K562 (cell line): ENCODE results near the gene FILIP1L. TPM values are rescaled to one million over a fixed set of nuclear protein-coding genes. Genes with fewer than 3 reads are reported as not detected.

Experiments used
- IFI16 ChIP-seq: fragments of 250-450 bp; sonication (Bioruptor Pico); IDR thresholded peaks from 2 replicates; pipeline ENCODE4 v2.1.2; 2022; ENCODE audit warnings: mild to moderate bottlenecking, inconsistent platforms
- POLR2AphosphoS5 ChIP-seq: IDR thresholded peaks from 2 replicates; pipeline ENCODE4 v1.6.1; 2011; ENCODE audit warnings: mild to moderate bottlenecking, low read depth, low read length, moderate library complexity; ENCODE audit not compliant: control insufficient read depth, insufficient read depth
- polyA plus RNA-seq, 8 experiments: library from polyadenylated mRNA; depleted of rRNA in 4 of 8; stranded (reverse) in 5 of 8; unstranded in 3 of 8; fragments of >200 nt; fragmentation: Nextera tagmentation in 2 of 8; fragmentation: Illumina TruSeq in 1 of 8; extraction: Ambion mirVana in 2 of 8; extraction: Trizol in 1 of 8; gene quantifications; 2 replicates each; pipeline versions ENCODE4 v1.2.1 to v1.2.3, GENCODE V29; 2011 to 2014; ENCODE audit warnings: inconsistent platforms in 1 of 8, missing spikeins in 1 of 8
- total RNA-seq, 7 experiments: library from RNA; depleted of rRNA in 6 of 7; stranded (reverse); fragments of >200 nt in 6 of 7; fragmentation: Illumina TruSeq in 2 of 7; extraction: Trizol in 2 of 7; gene quantifications; 2 replicates each; pipeline versions ENCODE4 v1.2.1 to v1.2.3, GENCODE V29; 2011 to 2021; ENCODE audit warnings: low replicate concordance in 1 of 7
- TF ChIP-seq, protein P1 (sequence below): sonication (generic); formaldehyde crosslinking; IDR thresholded peaks from 2 replicates; pipeline ENCODE4 v1.8.0; 2023; ENCODE audit warnings: mild to moderate bottlenecking, missing genetic modification reagents
- TF ChIP-seq, protein P2 (sequence below): sonication (generic); formaldehyde crosslinking; IDR thresholded peaks from 2 replicates; pipeline ENCODE4 v1.8.0; 2023; ENCODE audit warnings: missing genetic modification reagents, mild to moderate bottlenecking, borderline replicate concordance
- TF ChIP-seq, protein P3 (sequence below): IDR thresholded peaks from 2 replicates; pipeline ENCODE4 v1.6.1; 2011; ENCODE audit not compliant: insufficient read length; ENCODE audit errors: extremely low read depth

Gene FILIP1L
- total and polyA plus RNA-seq, 9 of the 15 experiments (the other 6 are each of a cell fraction or from before 2014, with no cell fraction given), result 0.50 to 2.1 (median 1.1) TPM

DNA sequence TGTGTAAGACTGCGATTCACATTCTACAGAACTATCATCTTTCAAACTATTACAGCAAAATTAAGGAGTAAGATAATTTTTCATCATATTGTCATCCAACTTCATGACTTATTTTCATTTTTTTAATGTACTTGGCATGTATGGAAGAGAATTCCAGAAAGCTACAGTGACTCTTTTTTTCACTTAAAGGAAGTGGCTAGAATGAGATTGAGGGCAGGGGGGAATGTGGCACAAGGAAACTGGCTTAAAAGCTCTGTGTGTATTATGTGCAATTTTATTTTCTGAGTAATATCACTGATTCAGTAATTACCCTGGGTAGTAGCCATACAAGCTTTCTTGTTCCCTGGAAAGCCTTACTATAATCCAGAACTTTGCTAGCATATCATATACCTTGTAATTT lies 94.6 kb downstream of the FILIP1L start (continued):
- TF ChIP-seq, protein P1, sequence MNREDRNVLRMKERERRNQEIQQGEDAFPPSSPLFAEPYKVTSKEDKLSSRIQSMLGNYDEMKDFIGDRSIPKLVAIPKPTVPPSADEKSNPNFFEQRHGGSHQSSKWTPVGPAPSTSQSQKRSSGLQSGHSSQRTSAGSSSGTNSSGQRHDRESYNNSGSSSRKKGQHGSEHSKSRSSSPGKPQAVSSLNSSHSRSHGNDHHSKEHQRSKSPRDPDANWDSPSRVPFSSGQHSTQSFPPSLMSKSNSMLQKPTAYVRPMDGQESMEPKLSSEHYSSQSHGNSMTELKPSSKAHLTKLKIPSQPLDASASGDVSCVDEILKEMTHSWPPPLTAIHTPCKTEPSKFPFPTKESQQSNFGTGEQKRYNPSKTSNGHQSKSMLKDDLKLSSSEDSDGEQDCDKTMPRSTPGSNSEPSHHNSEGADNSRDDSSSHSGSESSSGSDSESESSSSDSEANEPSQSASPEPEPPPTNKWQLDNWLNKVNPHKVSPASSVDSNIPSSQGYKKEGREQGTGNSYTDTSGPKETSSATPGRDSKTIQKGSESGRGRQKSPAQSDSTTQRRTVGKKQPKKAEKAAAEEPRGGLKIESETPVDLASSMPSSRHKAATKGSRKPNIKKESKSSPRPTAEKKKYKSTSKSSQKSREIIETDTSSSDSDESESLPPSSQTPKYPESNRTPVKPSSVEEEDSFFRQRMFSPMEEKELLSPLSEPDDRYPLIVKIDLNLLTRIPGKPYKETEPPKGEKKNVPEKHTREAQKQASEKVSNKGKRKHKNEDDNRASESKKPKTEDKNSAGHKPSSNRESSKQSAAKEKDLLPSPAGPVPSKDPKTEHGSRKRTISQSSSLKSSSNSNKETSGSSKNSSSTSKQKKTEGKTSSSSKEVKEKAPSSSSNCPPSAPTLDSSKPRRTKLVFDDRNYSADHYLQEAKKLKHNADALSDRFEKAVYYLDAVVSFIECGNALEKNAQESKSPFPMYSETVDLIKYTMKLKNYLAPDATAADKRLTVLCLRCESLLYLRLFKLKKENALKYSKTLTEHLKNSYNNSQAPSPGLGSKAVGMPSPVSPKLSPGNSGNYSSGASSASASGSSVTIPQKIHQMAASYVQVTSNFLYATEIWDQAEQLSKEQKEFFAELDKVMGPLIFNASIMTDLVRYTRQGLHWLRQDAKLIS, result no peak
- TF ChIP-seq, protein P2, sequence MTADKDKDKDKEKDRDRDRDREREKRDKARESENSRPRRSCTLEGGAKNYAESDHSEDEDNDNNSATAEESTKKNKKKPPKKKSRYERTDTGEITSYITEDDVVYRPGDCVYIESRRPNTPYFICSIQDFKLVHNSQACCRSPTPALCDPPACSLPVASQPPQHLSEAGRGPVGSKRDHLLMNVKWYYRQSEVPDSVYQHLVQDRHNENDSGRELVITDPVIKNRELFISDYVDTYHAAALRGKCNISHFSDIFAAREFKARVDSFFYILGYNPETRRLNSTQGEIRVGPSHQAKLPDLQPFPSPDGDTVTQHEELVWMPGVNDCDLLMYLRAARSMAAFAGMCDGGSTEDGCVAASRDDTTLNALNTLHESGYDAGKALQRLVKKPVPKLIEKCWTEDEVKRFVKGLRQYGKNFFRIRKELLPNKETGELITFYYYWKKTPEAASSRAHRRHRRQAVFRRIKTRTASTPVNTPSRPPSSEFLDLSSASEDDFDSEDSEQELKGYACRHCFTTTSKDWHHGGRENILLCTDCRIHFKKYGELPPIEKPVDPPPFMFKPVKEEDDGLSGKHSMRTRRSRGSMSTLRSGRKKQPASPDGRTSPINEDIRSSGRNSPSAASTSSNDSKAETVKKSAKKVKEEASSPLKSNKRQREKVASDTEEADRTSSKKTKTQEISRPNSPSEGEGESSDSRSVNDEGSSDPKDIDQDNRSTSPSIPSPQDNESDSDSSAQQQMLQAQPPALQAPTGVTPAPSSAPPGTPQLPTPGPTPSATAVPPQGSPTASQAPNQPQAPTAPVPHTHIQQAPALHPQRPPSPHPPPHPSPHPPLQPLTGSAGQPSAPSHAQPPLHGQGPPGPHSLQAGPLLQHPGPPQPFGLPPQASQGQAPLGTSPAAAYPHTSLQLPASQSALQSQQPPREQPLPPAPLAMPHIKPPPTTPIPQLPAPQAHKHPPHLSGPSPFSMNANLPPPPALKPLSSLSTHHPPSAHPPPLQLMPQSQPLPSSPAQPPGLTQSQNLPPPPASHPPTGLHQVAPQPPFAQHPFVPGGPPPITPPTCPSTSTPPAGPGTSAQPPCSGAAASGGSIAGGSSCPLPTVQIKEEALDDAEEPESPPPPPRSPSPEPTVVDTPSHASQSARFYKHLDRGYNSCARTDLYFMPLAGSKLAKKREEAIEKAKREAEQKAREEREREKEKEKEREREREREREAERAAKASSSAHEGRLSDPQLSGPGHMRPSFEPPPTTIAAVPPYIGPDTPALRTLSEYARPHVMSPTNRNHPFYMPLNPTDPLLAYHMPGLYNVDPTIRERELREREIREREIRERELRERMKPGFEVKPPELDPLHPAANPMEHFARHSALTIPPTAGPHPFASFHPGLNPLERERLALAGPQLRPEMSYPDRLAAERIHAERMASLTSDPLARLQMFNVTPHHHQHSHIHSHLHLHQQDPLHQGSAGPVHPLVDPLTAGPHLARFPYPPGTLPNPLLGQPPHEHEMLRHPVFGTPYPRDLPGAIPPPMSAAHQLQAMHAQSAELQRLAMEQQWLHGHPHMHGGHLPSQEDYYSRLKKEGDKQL (CRISPR knock-in tag), result no peak
- no peak for TF ChIP-seq IFI16 (CRISPR knock-in tag)
- TF ChIP-seq, protein P3, sequence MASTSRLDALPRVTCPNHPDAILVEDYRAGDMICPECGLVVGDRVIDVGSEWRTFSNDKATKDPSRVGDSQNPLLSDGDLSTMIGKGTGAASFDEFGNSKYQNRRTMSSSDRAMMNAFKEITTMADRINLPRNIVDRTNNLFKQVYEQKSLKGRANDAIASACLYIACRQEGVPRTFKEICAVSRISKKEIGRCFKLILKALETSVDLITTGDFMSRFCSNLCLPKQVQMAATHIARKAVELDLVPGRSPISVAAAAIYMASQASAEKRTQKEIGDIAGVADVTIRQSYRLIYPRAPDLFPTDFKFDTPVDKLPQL, result no peak
- TF ChIP-seq POLR2AphosphoS5, result no peak
- TF ChIP-seq, all 486 proteins: peak for 0
